Activated CD4-positive, alpha-beta T cell treated with anti-CD3 and anti-CD28 coated beads for 24 hours (primary cell): ENCODE data around the gene ABCA6.

Source experiments
- DNase-seq, 2 donors: peaks; one replicate each; pipeline ENCODE4 v3.0.0-alpha.2; 2020; ENCODE audit warnings: low read depth in 2 of 2

Gene ABCA6

DNA sequence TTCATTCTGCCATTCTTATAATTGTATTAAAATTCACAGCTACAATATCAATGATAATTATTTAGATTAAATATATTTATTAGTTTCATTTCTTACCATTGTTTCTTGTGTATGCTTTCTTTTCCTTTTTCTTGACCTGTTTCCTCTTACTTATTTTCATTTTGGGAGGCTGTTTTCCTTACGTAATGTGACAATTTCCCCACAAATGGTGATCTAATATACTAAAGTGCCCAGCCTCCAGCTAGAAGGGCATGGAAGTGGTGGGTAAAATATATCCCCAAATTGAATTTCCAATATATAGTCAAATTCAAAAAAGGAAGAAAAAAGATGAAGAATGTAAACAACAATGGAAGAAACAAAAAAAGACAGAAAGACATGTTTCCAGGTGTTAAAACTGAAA, 1.5 kb upstream of the ABCA6 start:
- DNase-seq: no peak

DNA sequence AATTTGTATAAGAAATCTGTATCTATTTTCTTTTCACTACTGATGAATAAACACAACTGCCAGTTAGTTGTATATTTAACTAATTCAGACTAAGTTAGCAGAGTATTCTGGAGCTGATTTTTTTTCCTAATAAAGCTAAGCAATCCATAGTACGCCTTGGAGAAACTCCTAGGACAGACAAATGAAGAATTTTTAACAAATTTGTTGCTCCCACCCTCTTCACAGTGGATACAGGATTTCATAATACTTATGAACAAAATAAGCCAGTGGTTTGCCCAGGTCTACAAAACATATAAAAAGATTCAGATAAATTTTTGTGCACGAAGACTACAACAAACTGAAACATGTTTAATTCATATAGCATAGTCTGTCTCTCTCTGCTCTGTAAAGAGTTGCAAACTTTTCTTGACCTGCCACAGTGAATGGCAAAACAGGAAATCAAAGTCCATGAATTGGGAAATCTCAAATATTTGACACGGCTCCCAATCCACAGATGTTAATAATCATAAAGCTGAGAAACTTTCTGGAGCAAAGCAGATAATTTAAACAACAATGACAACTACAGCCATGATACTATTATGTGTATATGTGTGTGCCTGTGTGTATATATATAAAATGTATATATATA, 594 bp upstream of the ABCA6 start:
- no peak for DNase-seq

DNA sequence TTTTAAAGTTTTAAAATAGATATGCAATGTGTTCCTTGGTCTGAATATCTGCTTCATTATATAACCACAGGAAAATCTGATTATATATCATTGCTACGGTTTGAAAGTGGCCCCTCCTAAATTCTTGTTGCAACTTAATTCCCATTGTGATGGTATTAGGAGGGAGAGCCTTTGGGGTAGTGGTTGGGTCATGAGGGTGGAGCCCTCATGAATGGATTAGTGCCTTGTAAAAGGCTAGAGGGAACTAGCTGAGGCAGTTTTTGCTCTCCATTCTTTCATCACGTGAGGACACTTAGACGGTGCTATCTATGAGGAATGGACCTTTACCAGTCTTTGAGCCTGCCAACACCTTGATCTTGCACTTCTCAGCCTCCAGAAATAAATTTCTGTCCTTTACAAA, 7.6 kb downstream of the ABCA6 start:
- no peak for DNase-seq

DNA sequence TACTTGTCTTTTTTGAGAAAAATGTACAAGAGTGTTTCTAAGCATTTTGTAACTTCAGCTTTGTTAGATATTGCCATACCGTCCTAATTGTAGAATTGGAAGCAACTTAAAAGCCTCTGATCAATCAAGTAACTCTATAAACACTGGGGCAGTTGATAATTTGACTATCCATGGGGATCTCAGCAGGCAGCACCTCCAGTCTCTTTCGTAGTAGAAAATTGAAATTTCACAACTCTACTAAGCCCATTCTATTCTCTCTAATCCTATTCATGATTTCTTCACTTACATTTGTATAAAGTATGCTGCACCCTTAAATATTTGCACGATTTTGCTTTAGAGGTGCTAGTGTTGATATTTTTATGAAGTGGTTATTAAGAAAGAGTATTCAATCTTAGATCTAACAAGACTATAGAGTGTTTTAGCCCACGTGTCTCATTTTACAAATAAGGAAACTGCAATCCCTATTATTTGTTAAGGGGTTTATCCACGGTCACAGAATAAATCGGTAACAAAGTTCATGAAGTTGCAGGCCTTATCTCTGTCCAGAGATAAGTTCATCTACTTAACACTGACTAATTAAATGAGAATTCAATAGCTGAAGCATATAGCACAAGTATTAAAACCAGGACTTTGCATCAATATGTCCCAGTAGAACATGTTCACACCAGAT, 10.9 kb downstream of the ABCA6 start:
- DNase-seq: no peak

DNA sequence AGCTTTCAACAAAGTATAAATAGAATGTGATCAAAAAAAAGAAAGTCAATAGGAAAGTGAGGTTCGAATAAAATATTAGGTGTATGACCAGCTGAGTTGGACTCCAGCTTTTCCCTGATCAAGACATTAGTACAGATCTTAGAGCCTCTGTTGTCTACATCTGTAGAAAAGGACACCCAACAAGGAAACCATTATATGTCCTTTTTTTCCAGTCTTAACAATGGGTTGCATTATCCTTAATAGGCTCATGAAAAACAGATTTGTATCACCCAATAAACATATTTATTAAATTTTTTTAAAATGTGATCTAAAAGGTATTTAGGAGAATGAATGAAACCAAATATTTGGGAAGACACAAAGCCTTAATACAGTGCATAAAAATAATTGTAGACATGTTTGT, 18.1 kb downstream of the ABCA6 start:
- DNase-seq: no peak

DNA sequence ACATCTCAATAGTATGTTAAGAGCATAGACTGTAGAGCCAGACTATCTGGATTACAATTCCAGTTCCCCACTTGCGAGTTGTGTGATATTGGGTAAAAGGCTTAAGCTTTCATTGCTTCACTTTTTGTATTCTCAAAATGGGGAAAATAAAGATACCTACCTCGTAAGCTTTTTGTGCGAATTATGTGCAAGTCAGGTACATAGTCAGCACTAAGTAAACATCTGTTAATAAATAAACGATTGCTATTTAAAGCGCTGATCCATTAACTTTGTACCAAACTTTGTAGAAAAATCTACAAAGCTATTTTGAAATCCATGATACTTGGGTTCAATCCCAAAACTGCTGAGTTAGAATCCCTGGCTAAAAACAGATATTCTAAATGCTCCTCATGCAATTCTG, 19.6 kb downstream of the ABCA6 start:
- no peak for DNase-seq

DNA sequence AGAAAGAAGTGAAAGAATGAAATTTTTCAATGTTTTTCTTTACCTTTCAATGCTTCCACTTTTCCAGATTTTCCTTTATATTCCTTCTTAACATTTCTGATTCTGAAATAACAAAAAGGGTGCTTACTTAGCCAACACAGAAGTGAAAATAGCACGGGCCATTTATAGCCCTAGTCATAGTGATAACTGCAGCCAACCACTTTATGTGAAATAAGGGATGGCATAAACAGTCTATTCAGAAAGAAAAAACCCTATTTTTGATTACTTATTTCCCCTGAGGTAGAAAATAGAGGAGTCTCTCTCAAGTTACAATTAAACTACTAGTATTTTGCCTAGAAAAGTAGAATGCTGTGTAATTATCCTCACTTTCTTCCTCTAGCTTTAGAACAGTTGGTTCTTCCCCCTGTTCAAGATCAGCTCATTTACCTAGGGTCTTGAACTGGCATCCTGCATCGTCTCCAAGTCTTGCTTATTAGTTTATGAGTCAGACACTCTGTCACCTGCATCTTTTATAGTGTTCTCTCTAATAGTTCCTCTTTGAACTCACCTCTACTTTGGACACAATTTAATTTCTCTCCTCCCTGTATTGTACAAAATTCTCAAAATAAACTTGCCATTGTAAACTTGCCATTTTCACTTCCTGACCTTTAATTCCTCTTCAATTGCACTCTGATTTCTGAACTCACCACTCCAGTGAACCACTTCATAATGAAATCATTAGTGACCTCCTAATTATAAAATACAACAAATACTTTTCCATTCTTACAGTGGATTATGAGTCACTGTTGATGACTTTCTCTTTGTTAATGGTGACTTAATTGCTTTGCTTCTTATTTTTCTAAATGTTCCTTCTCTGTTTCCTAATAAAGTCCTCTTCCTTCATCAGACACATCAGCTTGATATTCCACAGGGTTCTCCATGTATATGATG, 23.6 kb downstream of the ABCA6 start:
- DNase-seq: no peak

DNA sequence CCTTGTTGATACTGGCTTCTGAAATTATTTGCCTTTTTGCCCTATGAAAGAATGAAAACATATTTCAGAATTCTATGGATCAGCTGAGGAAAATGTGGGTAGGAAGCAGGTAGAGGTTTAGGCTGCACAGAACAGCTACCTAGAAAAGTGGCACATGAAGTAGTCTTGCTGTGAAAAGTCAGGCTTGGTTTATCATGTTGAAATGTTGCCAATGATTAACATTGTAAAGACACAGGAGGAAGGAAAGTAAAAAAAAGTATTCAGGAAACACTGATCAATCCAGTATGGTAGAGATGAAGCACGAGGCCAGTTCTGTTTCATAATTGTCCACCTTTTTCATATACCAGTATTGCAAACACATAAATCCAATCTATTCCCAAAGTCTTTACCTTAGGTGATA, 29.9 kb downstream of the ABCA6 start:
- DNase-seq: no peak

DNA sequence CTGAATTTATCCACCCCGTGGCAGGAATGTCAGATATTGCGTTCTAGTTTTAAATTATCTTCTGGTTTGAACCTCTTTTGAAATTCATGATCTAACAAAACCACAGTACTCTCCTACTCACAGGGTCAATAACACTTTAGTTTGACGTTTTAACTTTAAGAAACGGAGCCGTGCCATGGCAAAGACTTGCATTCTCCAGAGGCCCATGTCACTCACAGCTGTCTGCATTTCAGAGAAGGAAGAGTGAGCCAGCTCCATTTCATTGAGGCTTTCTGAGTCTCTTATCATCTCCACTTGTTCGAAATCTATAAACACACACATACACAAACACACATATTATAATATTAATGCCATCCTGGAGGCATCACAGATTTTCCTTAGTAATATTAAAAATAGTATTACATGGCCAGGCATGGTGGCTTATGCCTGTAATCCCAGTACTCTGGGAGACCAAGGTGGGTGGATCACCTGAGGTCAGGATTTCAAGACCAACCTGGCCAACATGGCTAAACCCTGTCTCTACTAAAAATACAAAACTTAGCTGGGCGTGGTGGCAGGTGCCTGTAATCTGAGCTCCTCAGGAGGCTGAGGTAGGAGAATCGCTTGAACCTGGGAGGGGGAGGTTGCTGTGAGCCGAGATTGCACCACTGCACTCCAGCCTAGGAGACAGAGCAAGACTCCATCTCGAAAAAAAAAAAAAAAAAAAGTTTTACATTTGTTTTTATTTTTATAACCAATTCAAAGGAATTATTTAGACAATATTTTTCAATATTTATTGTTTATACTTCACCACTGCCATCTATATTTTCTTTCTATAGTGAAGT, 35.6 kb downstream of the ABCA6 start:
- DNase-seq: no peak

DNA sequence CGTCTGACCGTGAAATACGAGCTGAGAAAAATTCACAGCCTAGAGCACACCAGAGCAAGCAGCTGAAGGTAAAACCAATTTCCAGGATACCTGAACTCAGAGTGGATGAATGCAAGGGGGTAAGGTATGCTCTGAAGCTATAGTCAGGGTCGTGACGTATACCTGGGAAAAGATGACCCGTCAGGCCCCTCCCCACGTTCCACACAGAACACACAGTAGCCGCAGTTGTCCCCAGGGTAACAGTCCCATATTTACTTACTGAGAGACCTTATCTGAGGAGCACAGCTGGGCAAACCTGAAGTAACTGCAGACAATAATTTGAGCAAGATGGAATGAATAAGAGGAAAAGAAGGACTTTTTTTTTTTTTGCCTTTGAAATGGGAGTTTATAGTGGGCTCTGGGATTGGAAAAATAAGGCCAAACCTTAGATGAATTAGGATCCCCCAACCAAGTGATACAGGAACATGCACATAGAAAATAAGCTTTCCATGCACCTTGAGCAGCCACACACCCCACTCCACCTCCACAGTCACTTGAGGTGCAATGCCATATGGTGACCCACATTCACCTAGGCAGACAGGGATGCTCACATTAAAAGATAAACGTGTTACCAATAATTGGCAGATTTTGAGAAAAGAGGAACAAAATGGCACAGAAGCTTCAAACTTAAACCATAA, 38.0 kb downstream of the ABCA6 start:
- DNase-seq: no peak

DNA sequence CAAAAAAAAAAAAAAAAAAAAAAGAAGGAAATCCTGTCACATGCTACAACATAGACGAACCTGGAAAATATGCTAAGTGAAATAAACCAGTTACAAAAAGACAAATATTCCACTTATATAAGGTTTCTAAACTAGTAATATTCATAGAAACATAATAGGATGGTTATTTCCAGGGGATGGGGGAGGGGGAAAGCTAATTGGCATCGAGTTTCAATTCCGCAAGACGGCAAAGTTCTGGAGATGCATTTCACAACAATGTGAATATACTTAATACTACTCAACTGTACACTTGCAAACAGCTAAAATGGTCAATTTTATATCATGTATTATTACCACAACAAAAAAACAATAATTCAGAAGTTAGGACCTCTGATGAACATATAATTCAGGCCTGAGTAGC, 43.1 kb downstream of the ABCA6 start:
- DNase-seq: no peak

DNA sequence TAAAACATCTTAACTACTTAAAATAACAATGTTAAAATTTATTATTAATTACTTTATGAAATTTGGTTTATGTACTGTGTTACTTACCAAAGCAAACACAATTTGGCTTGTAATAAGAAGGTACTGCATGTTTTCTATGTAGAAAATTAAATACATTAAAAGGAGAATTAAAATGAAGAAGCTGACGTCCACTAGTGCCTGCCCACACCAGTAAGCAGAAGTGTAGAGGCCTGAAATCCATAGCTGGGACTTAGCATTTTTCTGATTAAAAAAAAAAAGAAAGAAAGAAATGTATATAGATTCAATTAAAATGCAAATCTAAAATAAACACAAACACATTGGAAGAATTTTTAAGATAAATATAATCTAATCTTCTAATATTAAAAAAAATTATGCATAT, 45.2 kb downstream of the ABCA6 start:
- no peak for DNase-seq

DNA sequence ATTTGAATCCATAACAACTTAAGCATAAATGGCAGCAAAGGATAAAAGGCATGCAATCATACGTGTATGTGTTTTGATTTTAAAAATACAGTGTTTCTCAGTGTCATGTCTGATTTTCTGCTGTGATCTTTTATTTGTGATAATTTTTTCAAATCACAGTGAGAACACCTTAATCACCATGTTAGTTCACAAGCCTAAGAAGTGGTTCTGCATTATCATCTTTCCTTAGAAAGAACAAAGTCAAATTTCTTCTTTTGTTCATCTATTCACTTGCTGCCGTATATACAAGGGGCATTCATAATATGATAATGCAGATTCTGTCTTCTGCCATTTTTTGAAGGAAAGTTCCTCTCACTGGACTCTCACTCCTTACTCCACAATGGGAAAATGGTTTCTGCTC, 47.7 kb downstream of the ABCA6 start:
- no peak for DNase-seq

DNA sequence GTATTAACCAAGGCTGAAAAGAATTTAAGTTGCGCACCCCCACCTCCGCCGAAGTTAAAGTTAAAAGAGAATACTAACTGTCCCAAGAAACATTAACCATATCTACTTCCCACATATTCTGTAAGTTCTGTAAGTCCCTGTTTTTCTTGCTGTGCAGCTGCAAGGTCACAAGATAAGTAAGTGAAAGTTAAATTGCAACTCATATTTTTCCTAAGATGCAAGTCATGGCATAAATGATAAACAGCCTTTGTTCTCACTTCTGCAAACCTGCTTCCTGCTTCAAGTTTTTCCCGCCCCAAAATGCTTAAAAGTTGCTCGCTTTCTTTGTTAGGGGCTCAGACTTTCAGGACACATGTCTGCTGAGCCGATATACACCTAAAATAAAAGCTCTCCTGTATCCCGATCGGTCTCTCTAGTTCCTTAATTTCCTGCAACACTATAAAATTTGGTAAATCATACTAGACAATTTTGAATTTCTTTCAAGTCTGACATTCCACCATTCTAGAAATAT, 48.4 kb downstream of the ABCA6 start:
- no peak for DNase-seq

DNA sequence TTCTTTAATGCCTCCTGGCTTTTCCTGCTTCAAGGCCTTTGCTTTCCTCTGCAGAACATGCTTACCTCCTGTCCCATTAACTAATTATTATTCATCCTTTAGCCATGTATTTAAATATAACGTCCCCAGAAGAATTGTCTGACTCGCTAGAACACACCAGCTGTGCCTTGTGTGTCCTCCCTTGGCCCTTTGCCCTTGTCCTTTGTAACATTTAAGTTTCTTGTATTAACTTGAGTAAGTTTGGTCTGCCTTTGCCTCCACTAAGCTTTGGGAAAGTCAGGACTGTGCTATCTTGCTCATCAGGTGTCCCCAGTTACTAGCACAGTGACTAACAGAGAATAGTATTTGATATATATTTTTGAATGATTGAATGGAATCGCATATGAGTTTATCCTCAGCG, 51.3 kb downstream of the ABCA6 start:
- DNase-seq: no peak

DNA sequence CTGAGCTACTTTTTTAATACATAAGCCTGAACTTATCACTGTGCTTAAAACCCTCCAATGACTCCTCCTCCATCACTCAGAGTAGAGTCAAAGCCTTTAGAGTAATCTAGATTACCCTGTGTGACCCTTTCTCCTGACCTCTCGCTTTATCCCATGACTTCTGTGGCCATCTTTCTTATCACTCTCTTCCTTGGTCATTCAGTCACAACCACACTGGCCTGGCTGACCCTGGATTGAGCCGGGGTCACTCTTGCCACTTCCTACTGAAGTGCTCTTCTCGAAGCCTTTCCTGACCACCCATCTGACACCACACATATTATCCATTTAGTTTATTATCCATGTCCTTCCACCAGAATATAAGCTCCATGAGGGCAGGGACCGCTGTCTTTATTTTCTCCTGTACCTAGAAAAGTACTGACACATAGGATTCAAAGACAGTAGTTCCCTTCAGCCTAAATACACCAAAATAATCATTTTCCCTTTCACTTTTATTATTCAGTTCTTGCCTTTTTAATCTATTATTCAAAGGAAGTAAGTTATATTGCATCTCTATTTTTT, 53.0 kb downstream of the ABCA6 start:
- DNase-seq: no peak

DNA sequence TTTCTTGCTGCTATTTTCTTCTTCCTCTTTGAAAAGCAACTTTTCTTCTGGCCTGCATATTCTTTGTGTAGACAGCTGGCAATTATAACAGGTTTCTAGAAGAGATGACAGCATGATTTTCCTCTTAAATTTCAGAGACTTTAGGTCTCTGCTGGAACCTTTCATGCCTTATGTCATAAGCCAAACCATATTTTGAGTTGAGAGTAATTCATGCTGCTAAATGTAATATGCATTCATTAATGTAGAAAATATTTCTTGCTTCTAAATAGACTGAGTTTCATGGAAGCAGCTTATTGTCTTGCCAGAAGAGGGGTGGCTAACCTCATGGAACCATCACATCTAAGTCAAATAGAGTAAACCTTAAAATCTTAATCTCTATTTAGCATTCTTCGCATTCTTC, 55.1 kb downstream of the ABCA6 start:
- DNase-seq: no peak

DNA sequence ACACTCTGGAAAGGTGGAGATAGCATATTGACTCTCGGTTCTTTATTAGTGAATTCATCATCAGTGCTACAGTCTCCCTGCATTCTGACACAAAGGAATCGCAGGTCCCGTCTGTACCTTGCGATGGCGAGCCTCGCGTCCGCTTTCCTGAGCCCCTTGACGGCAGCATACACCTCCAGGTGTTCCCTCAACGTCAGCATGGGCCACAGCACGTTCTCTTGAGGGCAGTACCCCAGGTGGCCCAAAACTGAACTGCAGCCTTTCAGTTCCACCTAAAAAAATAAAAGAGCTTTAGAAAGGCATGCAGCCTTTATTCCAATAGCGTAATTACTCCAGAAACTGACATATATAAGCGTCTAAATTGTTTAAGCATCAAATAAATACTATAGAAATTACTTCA, 56.8 kb downstream of the ABCA6 start:
- DNase-seq: no peak

DNA sequence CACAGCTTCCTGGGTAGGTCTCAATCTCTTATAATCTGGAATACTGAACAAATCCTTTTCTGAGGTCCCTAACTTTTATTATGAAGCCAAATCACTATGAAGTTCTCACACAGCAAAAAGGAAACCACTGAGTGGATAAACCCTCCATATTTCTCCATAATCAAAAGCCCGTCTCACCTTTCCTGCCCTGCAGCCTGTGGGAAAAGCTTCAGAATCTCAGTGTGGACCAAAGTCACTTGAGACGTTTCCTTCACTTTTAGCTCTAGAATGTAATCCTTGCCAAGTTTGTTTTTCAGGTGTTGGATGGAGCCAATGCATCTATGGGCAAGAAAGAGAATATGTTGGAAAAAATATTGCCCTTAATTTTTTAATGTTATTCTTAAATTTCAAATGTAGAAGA, 59.0 kb downstream of the ABCA6 start:
- DNase-seq: no peak

DNA sequence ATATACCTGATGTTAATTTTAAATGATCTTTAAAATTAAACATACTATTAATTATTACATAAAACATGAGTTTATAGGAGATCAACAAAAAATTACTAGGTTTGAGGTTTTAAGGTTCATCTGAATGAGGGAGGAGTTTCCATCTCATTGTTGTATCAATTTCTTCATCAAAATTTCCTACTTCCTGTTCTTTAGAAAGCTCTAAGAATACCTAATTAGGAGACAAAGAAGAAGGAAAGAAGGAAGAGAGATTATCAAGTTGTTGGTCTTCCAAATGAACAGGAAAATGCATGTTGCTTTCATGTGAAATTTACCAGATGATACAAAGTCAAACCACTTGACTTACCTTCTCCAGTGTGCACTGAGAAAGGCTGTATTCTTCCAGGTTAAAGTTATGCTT, 62.8 kb downstream of the ABCA6 start:
- no peak for DNase-seq

DNA sequence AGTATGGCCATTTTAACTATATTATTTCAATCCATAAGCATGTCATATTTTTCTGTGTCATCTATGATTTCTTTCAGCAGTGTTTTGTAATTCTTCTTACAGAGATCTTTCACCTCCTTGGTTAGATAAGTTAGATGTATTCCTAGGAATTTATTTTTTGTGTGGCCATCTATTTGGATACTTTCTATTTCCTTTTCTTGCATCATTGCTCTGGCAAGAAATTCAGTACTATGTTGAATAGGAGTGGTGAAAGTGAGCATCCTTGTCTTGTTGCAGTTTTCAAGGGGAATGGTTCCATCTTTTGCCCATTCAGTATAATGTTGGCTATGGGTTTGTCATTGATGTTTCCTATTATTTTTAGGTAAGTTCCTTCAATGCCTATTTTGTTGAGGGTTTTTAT, 65.9 kb downstream of the ABCA6 start:
- no peak for DNase-seq
